PC-3 (cell line): Measurements from ENCODE around the gene NFIC. TPM values are rescaled to one million over a fixed set of nuclear protein-coding genes. Genes with fewer than 3 reads are reported as not detected.

Source experiments
- ATAC-seq: fragments of 200-7000 bp; cut with Tn5 transposase; 2 replicates; pipeline ENCODE4 v1.9.1; 2020; ENCODE audit warnings: mild to moderate bottlenecking, moderate library complexity
- BruUV-seq: library from RNA; stranded (reverse); fragments of 400-500 nt; replicated peaks from 2 replicates; lab custom pipeline; 2021; lab: Mats Ljungman, UMichigan
- CTCF ChIA-PET: fragments of 300-600 bp; sonication (Branson Sonifier 250); formaldehyde crosslinking; loops from one replicate; lab custom pipeline; 2022; ENCODE audit warnings: antibody characterized with exemption; lab: Charles Lee
- POLR2A ChIA-PET: fragments of 300-600 bp; sonication (Branson Sonifier 250); formaldehyde crosslinking; loops from one replicate; lab custom pipeline; 2022; ENCODE audit warnings: antibody characterized with exemption; ENCODE audit not compliant: unreplicated experiment; lab: Charles Lee
- DNase-seq: peaks from one replicate; pipeline ENCODE4 v3.0.0-alpha.2; 2015
- H2AFZ ChIP-seq: fragments of 300-600 bp; sonication (generic); 2 replicates; pipeline ENCODE4 v1.6.0; 2016; ENCODE audit warnings: antibody characterized with exemption, low read length
- H3F3A ChIP-seq: fragments of 300-600 bp; sonication (generic); one replicate; pipeline ENCODE4 v1.6.0; 2017; ENCODE audit warnings: antibody characterized with exemption, low read length, control low read depth, mild to moderate bottlenecking; ENCODE audit not compliant: unreplicated experiment
- H3K27ac ChIP-seq: fragments of 300-600 bp; sonication (generic); 2 replicates; pipeline ENCODE4 v1.5.1; 2016; ENCODE audit warnings: mild to moderate bottlenecking, low read length
- H3K27me3 ChIP-seq: fragments of 300-600 bp; sonication (generic); 2 replicates; pipeline ENCODE4 v1.6.1; 2016; ENCODE audit warnings: low read length, mixed read lengths
- H3K36me3 ChIP-seq: fragments of 300-600 bp; sonication (generic); 2 replicates; pipeline ENCODE4 v1.6.1; 2016; ENCODE audit warnings: low read depth, mixed run types, low read length, mixed read lengths
- H3K4me1 ChIP-seq: fragments of 300-600 bp; sonication (generic); 2 replicates; pipeline ENCODE4 v1.5.1; 2016; ENCODE audit warnings: low read length; ENCODE audit not compliant: insufficient read depth
- H3K4me2 ChIP-seq: fragments of 300-600 bp; sonication (generic); 2 replicates; pipeline ENCODE4 v1.6.0; 2016; ENCODE audit warnings: low read length
- H3K4me3 ChIP-seq: fragments of 300-600 bp; sonication (generic); 2 replicates; pipeline ENCODE4 v1.5.1; 2016; ENCODE audit warnings: mild to moderate bottlenecking, low read length, mixed read lengths
- H3K79me2 ChIP-seq: fragments of 300-600 bp; sonication (generic); 2 replicates; pipeline ENCODE4 v1.6.1; 2017; ENCODE audit warnings: low read length, mixed read lengths
- H3K9ac ChIP-seq: fragments of 300-600 bp; sonication (generic); 2 replicates; pipeline ENCODE4 v1.6.0; 2016; ENCODE audit warnings: mild to moderate bottlenecking, low read length
- H3K9me2 ChIP-seq: fragments of 300-600 bp; sonication (generic); replicated peaks from 2 replicates; pipeline ENCODE4 v1.6.1; 2016; ENCODE audit warnings: mixed run types, low read length, mixed read lengths
- H3K9me3 ChIP-seq: fragments of 300-600 bp; sonication (generic); 2 replicates; pipeline ENCODE4 v1.6.1; 2016; ENCODE audit warnings: low read length, mixed read lengths
- H4K20me1 ChIP-seq: fragments of 300-600 bp; sonication (generic); 2 replicates; pipeline ENCODE4 v1.6.1; 2016; ENCODE audit warnings: low read length, mixed read lengths
- EZH2 ChIP-seq: fragments of 300-600 bp; sonication (generic); IDR thresholded peaks from one replicate; pipeline ENCODE4 v1.6.1; 2017; ENCODE audit warnings: antibody characterized with exemption, mild to moderate bottlenecking, low read length; ENCODE audit not compliant: unreplicated experiment
- EZH2phosphoT487 ChIP-seq: fragments of 300-600 bp; sonication (generic); IDR thresholded peaks from 2 replicates; pipeline ENCODE4 v1.6.1; 2018; ENCODE audit warnings: mild to moderate bottlenecking, antibody characterized with exemption, low read length, borderline replicate concordance
- intact Hi-C: fragments of 100-400 bp; cut with micrococcal nuclease; formaldehyde crosslinking; loops from 2 replicates; pipeline ENCODE4 v1.9.0; 2023
- total RNA-seq: library from RNA; depleted of rRNA; stranded (reverse); fragments of >200 nt; gene quantifications from 2 replicates; pipeline ENCODE4 v1.2.3, GENCODE V29; 2014
- TF ChIP-seq, protein P1 (sequence below): fragments of 300-600 bp; sonication (generic); conservative IDR thresholded peaks from 2 replicates; pipeline ENCODE4 v1.5.1; 2017; ENCODE audit warnings: antibody characterized with exemption, low read depth, mild to moderate bottlenecking, low read length

NFIC gene
- total RNA-seq, 1 experiment from 2014 or later: 31.7 TPM

DNA sequence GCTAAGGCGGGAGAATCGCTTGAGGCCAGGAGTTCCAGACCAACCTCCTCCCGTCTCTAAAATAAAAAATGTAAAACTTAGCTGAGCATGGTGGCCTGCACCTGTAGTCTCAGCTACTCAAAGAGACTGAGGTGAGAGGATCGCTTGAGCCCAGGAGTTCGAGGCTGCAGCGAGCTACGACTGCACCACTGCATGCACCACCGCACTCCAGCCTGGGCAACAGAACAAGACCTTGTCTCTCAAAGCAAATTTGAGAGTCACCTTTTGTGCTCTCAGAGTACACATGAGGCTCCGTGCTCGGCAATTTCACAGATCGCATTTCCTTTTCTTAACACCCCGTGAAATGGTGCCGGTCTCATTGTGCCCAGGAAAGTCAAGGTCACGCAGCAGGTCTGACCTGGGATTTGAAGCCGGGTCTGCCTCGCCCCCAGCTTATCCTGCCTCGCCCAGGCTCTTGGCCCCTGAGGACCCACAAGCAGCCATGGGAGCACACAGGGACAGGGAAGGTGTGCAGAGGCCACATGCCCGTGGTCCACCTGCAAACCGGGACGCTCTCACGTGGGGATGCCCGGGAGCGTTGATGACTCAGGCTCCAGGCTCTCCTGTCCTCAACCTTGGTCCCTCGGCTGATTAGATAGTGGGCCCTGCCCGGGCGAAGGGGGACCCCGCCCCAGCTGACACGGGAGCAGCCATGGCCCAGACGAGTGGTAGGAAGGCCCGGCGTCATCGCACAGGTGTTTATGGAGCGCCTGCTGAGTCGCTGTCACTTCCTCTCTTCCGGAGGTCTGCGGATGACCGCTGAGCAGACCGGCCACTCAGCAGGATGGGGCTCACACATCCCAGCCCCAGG, 115.1 kb downstream of the NFIC start:
- H3K4me3 ChIP-seq: no peak overlapping the region
- no peak for ATAC-seq
- H3K4me1 ChIP-seq: no peaks in the 10 kb centered on the region
- H4K20me1 ChIP-seq: no peaks in the 10 kb centered on the region
- H3F3A ChIP-seq: no peaks in the 10 kb centered on the region
- peak overlapping the region; percentile 97; the same call in 1 of the 2 replicates for H3K4me2 ChIP-seq
- no peak overlapping the region for H2AFZ ChIP-seq
- no TSS peak for BruUV-seq
- ChIA-PET POLR2A (no interaction called here), CTCF (no interaction called here)
- H3K79me2 ChIP-seq: no peaks in the 10 kb centered on the region
- no peaks in the 10 kb centered on the region for H3K27me3 ChIP-seq
- no peaks in the 10 kb centered on the region for H3K9me2 ChIP-seq
- no peaks in the 10 kb centered on the region for H3K36me3 ChIP-seq
- intact Hi-C loops: no loop called here
- H3K9ac ChIP-seq: no peak overlapping the region
- no peak overlapping the region for H3K27ac ChIP-seq
- no peaks in the 10 kb centered on the region for H3K9me3 ChIP-seq
- no peak for TF ChIP-seq EZH2phosphoT487
- TF ChIP-seq EZH2: no peak
- TF ChIP-seq, protein P1, sequence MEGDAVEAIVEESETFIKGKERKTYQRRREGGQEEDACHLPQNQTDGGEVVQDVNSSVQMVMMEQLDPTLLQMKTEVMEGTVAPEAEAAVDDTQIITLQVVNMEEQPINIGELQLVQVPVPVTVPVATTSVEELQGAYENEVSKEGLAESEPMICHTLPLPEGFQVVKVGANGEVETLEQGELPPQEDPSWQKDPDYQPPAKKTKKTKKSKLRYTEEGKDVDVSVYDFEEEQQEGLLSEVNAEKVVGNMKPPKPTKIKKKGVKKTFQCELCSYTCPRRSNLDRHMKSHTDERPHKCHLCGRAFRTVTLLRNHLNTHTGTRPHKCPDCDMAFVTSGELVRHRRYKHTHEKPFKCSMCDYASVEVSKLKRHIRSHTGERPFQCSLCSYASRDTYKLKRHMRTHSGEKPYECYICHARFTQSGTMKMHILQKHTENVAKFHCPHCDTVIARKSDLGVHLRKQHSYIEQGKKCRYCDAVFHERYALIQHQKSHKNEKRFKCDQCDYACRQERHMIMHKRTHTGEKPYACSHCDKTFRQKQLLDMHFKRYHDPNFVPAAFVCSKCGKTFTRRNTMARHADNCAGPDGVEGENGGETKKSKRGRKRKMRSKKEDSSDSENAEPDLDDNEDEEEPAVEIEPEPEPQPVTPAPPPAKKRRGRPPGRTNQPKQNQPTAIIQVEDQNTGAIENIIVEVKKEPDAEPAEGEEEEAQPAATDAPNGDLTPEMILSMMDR: no peak
- no peak for DNase-seq

DNA sequence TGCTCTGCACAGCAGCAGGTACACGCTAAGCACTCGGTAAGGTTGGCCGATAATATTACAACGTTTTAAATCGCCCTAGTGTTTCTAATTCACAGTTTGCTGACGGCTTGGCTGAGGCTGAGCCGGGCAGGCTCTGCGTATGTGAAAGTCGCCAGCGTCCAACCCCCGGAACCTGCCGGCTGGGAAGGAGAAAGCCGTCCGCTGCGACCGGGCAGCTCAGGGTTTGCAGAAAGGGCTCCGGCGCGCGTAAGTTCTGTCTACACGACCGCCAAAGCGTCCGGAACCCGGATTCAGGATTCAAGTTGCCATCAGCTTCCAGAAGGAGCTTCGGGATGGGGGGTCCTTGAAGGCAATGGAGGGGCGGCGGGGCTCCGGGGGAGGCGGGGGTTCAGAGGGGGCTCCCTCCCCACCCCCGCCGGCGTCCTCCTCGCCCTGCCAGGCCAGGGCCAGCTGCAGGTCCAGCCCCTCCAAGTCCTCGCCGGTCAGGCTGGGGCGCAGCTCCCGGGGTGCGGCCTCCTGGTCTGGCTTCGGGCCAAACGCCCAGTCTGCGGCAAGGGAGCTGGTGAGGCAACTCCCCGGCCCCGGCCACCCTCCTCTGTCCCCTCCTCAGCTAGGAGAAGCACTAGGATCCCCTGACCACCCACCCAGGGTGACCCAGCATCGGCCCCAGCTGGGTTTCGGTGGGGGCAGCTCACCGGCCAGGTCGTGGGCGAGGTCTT, 116.3 kb downstream of the NFIC start:
- intact Hi-C loops: no loop called here
- POLR2A ChIA-PET: no interaction called here
- Histone ChIP-seq H4K20me1 (no peaks in the 10 kb centered on the region), H2AFZ (peak overlapping the region; percentile 81), H3K4me1 (no peaks in the 10 kb centered on the region), H3K4me3 (peak overlapping the region; percentile 76), H3K79me2 (no peaks in the 10 kb centered on the region), H3K9me3 (no peaks in the 10 kb centered on the region), H3K27ac (no peak overlapping the region), H3K4me2 (peak overlapping the region; percentile 97), H3F3A (no peaks in the 10 kb centered on the region), H3K36me3 (no peaks in the 10 kb centered on the region), H3K9me2 (no peaks in the 10 kb centered on the region), H3K9ac (peak overlapping the region; percentile 51), H3K27me3 (no peaks in the 10 kb centered on the region)
- BruUV-seq: no TSS peak
- CTCF ChIA-PET: no interaction called here
- peak; percentile 24 for DNase-seq
- no peak for TF ChIP-seq EZH2
- peak; percentile 56 for ATAC-seq

DNA sequence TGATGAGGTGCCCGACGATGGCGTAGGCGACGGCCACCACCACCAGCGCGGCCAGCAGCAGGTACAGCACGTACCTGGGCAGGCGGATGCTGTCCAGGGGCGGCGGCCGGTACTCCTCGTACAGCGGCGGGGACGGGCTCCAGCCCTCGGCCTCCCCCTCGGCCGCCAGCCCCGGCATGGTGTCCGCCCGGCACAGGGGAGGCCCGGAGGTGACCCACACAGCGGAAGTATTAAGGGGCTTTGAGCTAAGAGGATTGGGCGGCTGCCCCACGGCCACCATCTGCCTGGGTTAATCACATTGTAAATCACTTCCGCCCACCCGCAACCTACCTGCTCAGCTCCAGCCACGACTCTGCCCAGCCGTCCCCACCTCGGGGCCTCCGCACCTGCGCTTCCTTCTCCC, 116.8 kb downstream of the NFIC start, which contains the start of gene SMIM44:
SMIM44 (minus strand) TSS at position 216 of the 403 bp plus-strand sequence; CDS start at position 178, 38 bp downstream.
- intact Hi-C loops: no loop called here
- TF ChIP-seq, protein P1: no peak
- TF ChIP-seq EZH2 (no peak), EZH2phosphoT487 (no peak)
- Histone ChIP-seq H3K4me3 (peak within 1 kb of the TSS; percentile 76), H3K79me2 (no peaks in the 10 kb centered on the region), H3K27me3 (no peaks in the 10 kb centered on the region), H3K4me2 (peak within 1 kb of the TSS; percentile 97), H3K9me3 (no peaks in the 10 kb centered on the region), H3K9me2 (no peaks in the 10 kb centered on the region), H3K27ac (no peak within 1 kb of the TSS), H3F3A (no peaks in the 10 kb centered on the region), H3K4me1 (no peaks in the 10 kb centered on the region), H3K9ac (peak within 1 kb of the TSS; percentile 51), H2AFZ (peak within 1 kb of the TSS; percentile 81), H3K36me3 (no peaks in the 10 kb centered on the region), H4K20me1 (no peaks in the 10 kb centered on the region)
- ChIA-PET POLR2A (no interaction called here), CTCF (no interaction called here)
- no TSS peak for BruUV-seq
- peak; percentile 15 for DNase-seq
- peak; percentile 55 for ATAC-seq
